ENCODE data around the gene NT5C3B.

NT5C3B gene

DNA sequence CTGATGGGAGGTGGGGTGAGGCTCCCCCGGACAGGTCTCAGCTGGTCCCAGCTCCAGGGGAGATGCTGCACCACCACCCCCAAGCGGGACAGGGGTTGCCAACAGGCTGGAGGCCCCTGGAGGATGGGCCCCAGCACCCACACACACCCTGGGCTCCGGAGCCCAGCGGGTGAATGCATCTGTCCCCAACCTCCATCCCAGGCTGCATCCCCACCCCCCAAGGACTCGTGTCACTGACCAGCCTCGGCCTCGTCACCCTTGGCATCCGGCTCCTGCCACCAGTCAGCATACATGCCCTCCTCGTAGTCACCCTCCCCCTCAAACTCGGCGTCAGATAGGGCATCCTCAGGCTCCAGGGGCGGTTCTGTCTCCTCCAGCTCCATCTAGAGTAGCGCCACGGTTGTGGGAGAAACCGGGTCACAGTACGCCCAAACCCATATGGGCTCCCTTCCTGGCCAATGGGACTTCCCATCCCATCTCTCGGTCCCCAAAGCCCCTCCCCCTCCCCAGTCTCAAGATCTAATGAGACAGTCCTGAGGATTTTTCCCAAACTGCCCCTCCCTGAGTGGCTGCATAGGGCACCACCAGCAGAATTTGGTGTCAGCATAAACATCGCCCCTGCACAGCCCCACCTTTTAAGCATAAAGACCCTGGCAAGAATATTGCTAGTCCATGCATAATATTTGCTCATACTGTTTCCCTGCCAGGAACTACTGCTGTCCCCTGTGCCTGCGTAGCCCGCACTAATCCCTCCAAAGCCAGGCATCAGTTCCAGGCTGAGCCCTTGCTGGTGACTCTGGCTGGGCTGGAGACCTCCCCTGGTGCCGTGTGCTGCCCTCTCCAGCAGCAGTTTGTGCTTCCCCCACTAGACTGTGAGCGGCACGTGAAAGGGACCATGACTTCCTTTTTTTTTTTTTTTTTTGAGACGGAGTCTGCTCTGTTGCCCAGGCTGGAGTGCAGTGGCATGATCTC lies 32.7 kb downstream of the NT5C3B start:
- Histone ChIP-seq H3K4me3 (ENCODE audit: low read length, poor library complexity, severe bottlenecking) (no peak overlapping the region), H3K4me2 (ENCODE audit: low read depth, low read length, poor library complexity, severe bottlenecking) (no peak overlapping the region)

GRCh38 chr17:41801374-41802271 lies 34.4 kb downstream of the NT5C3B start:
- Histone ChIP-seq H3K9ac (ENCODE audit: low read depth, low read length, poor library complexity, severe bottlenecking) (peak overlapping the region; percentile 27), H3K4me2 (ENCODE audit: low read depth, low read length, poor library complexity, severe bottlenecking) (peak overlapping the region; percentile 40), H3K36me3 (ENCODE audit: insufficient read depth, low read length) (no peaks in the 10 kb centered on the region)

More for the DNA sequence above, 32.7 kb downstream of the NT5C3B start:
- Histone ChIP-seq H3K4me1 (ENCODE audit: insufficient read depth, low read length, poor library complexity, severe bottlenecking) (peaks cover 6% of the 10 kb centered on the region), H3K9me2 (replicated peaks; ENCODE audit: low read depth, low read length) (no peaks in the 10 kb centered on the region), H4K20me1 (ENCODE audit: insufficient read depth, low read length, poor library complexity, severe bottlenecking) (no peaks in the 10 kb centered on the region), H2AFZ (ENCODE audit: low read length) (no peak overlapping the region), H3K9ac (ENCODE audit: low read depth, low read length, poor library complexity, severe bottlenecking) (no peak overlapping the region), H3K36me3 (ENCODE audit: insufficient read depth, low read length) (no peaks in the 10 kb centered on the region), H3K27me3 (ENCODE audit: insufficient read depth, low read length, poor library complexity, severe bottlenecking) (no peaks in the 10 kb centered on the region), H3K9me3 (ENCODE audit: insufficient read depth, low read depth, low read length) (no peaks in the 10 kb centered on the region), H3K79me2 (ENCODE audit: insufficient read depth, low read length) (no peaks in the 10 kb centered on the region), H3F3A (ENCODE audit: low read depth) (no peaks in the 10 kb centered on the region)
- TF ChIP-seq EZH2phosphoT487 (IDR thresholded peaks at IDR 0.05; ENCODE audit: borderline replicate concordance), result no peak
- TF ChIP-seq CTCF (conservative IDR thresholded peaks at IDR 0.05; ENCODE audit: low read length), result no peak

More at GRCh38 chr17:41801374-41802271, 34.4 kb downstream of the NT5C3B start:
- no peak for TF ChIP-seq EZH2phosphoT487 (IDR thresholded peaks at IDR 0.05; ENCODE audit: borderline replicate concordance)
- peak; percentile 97 for TF ChIP-seq CTCF (conservative IDR thresholded peaks at IDR 0.05; ENCODE audit: low read length)
- Histone ChIP-seq H3K4me3 (ENCODE audit: low read length, poor library complexity, severe bottlenecking) (peak overlapping the region; percentile 29), H3K9me3 (ENCODE audit: insufficient read depth, low read depth, low read length) (no peaks in the 10 kb centered on the region), H3K4me1 (ENCODE audit: insufficient read depth, low read length, poor library complexity, severe bottlenecking) (peaks cover 6% of the 10 kb centered on the region), H3F3A (ENCODE audit: low read depth) (no peaks in the 10 kb centered on the region), H2AFZ (ENCODE audit: low read length) (peak overlapping the region; percentile 71; the same call in 1 of the 2 replicates), H3K79me2 (ENCODE audit: insufficient read depth, low read length) (no peaks in the 10 kb centered on the region), H3K27me3 (ENCODE audit: insufficient read depth, low read length, poor library complexity, severe bottlenecking) (no peaks in the 10 kb centered on the region), H4K20me1 (ENCODE audit: insufficient read depth, low read length, poor library complexity, severe bottlenecking) (no peaks in the 10 kb centered on the region), H3K9me2 (replicated peaks; ENCODE audit: low read depth, low read length) (no peaks in the 10 kb centered on the region)
